ENCODE measurements around the gene SAAL1.

The SAAL1 gene

GRCh38 chr11:18088366-18088765 lies 17.5 kb downstream of the SAAL1 start:
- DNase-seq (ENCODE audit: low read depth in 1 of 2, low spot score in 1 of 2): no peak

DNA sequence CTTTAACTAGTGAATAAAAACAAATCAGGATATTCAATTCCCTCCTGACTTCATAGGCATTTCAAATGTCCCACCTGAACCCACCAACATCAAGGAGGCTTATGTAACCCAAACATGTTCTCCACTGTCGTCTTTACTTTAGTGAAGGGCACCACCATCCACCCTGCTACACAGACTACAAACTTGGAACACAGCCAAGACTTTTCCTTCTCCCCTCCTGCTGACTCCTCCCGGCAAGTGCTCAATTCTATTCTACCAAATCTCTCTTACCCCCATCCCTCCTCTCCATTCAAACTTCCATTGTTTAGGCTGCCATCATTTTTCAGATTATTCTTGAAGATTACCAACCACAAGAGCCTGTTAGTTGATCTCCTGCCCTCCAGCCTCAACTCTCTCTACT lies 24.3 kb downstream of the SAAL1 start:
- DNase-seq (ENCODE audit: low read depth in 1 of 2, low spot score in 1 of 2): no peak

DNA sequence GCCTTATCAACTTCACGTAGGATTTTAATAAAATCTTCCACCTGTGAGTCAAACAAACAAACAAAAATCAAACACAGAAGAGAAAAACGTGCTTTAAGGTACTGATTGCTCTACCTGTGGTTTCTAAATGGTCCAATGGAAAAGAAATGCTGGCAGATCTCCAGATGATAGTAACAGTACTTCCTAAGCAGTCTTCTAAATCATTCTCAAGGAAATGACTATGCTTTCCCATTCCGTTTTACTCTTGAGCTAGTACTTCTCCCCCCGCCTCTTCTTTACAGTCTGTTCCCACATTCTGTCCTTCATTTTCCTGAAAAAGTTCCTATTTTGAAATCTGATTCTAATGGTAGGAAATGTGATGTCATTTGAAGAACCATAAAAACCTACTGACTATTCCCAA lies 25.4 kb downstream of the SAAL1 start:
- no peak for DNase-seq (ENCODE audit: low read depth in 1 of 2, low spot score in 1 of 2)

GRCh38 chr11:18078909-18079308 lies 27.0 kb downstream of the SAAL1 start:
- no peak for DNase-seq (ENCODE audit: low read depth in 1 of 2, low spot score in 1 of 2)

DNA sequence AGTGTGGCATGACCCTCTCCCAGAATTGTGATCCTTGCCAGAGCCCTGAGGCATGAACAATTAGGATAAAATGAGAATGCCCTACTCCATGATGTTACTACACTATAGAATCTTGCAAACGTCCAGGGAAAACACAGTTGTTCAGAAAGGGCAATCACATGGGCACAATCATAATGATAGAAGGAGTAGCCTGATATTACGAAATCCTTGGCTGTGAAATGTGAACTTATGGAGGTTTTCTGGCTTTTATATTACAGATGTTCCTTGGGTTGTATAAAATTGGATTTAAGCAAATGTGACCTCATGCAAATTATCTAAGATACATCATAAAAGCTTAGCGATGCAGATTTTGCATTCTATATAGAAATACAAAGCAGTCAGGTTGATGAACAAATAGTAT lies 30.4 kb downstream of the SAAL1 start:
- DNase-seq (ENCODE audit: low read depth in 1 of 2, low spot score in 1 of 2): no peak

- no peak for DNase-seq (ENCODE audit: low read depth in 1 of 2, low spot score in 1 of 2)
These were observed 34.7 kb downstream of the SAAL1 start for GRCh38 chr11:18071098-18071705.

GRCh38 chr11:18067372-18067771 lies 38.5 kb downstream of the SAAL1 start:
- no peak for DNase-seq (ENCODE audit: low read depth in 1 of 2, low spot score in 1 of 2)

DNA sequence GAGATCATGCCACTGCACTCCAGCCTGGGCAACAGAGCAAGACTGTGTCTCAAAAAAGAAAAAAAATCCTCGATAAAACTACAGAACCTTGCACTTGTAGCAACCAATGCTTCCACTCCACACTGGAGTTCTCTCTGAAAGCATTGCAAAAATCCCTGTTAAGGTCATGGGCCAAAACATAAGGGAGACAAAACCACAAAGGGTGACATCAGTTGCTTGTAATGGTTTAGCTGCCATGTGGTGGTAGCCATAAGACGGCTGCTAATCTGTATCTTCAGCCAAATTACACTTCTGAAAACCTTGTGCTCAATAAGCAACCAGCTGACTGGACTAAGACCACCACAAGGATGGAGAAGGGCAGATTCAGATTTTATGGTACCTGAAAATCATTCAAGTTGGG lies 39.3 kb downstream of the SAAL1 start:
- DNase-seq (ENCODE audit: low read depth in 1 of 2, low spot score in 1 of 2): no peak

DNA sequence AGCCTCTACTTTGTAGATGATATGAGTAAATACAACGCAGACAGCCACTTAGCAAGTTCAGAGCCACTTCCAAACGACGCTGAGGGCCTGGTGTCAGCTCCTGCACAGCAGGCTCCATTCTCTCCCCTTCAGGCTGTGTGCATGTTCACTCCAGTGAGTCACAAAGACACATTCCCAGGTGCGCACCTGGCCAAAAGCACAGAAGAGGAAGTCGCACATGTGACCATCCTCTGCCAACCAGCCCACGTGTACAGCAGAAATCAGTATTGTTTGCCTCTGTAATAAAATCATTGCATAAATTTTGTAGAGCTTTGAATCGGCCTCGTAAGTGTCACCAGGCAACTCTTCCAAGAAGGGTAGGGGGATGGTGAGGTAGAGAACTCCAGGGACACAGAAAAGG lies 40.3 kb downstream of the SAAL1 start:
- no peak for DNase-seq (ENCODE audit: low read depth in 1 of 2, low spot score in 1 of 2)

GRCh38 chr11:18064450-18065054 lies 41.3 kb downstream of the SAAL1 start:
- DNase-seq (ENCODE audit: low read depth in 1 of 2, low spot score in 1 of 2): no peak

GRCh38 chr11:18063862-18064434 lies 41.9 kb downstream of the SAAL1 start:
- DNase-seq (ENCODE audit: low read depth in 1 of 2, low spot score in 1 of 2): no peak

- no peak for DNase-seq (ENCODE audit: low read depth in 1 of 2, low spot score in 1 of 2)
These were observed 42.8 kb downstream of the SAAL1 start for GRCh38 chr11:18063125-18063524.

GRCh38 chr11:18061351-18061750 lies 44.5 kb downstream of the SAAL1 start:
- DNase-seq (ENCODE audit: low read depth in 1 of 2, low spot score in 1 of 2): no peak

- DNase-seq (ENCODE audit: low read depth in 1 of 2, low spot score in 1 of 2): no peak
These were observed 49.2 kb downstream of the SAAL1 start for GRCh38 chr11:18056561-18057181.

GRCh38 chr11:18054511-18055103 lies 51.3 kb downstream of the SAAL1 start:
- DNase-seq (ENCODE audit: low read depth in 1 of 2, low spot score in 1 of 2): no peak

DNA sequence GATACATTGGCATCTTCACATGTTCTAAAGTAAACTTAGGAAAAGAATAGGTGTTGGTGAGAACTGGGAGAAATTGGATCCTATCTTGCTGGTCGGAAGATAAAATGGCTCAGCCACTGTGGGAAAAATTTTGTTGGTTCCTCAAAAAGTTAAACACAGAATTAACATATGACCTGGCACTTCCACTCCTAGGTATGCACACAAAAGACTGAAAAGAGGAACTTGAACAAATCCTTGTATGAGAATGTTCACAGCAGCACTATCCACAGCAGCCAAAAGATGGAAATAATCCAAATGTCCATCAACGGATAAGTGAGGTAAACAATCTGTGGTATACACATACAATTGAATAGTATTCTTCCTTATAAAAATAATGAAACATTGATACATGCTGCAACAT lies 55.0 kb downstream of the SAAL1 start:
- DNase-seq (ENCODE audit: low read depth in 1 of 2, low spot score in 1 of 2): no peak

- no peak for DNase-seq (ENCODE audit: low read depth in 1 of 2, low spot score in 1 of 2)
These were observed 59.6 kb downstream of the SAAL1 start, which contains the start of gene TPH1 for GRCh38 chr11:18046116-18046777. TSS of gene TPH1 (minus strand) at chr11:18046269. CDS start at chr11:18040762, 5,507 bp downstream.

- DNase-seq (ENCODE audit: low read depth in 1 of 2, low spot score in 1 of 2): no peak
These were observed 69.4 kb downstream of the SAAL1 start for GRCh38 chr11:18036456-18036855.

Data from activated CD4-positive, alpha-beta T cell treated with anti-CD3 and anti-CD28 coated beads, Interleukin-2, amount 50 U/mL, for 24 hours (primary cell).